Measurements from ENCODE around the gene CCDC87.

DNA sequence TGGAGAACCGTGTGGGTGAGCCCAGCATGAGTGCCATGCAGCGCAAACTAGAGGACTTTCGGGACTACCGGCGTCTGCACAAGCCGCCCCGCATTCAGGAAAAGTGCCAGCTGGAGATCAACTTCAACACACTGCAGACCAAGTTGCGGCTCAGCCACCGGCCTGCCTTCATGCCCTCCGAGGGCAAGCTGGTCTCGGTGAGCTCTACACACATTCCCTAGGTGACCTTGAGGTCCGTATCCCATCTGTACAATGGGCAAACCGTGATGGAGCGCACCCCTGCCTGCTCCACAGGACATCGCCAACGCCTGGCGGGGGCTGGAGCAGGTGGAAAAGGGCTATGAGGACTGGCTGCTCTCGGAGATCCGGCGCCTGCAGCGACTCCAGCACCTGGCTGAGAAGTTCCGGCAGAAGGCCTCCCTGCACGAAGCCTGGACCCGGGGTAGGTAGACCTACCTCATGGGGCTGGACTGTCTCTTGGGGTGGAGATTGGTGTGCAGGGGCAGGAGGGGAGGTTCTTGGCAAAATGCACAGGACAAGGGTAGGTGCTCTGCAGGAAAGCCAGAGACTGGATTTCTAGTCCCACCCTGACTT, 35.0 kb downstream of the CCDC87 start:
- TF ChIP-seq POLR2AphosphoS5 (IDR thresholded peaks at IDR 0.05; ENCODE audit: low read depth, low read length) (no peak), TEAD4 (IDR thresholded peaks at IDR 0.05; ENCODE audit: low read depth, low read length) (no peak), JUN (IDR thresholded peaks at IDR 0.05; ENCODE audit: low read depth, low read length) (no peak), RAD21 (IDR thresholded peaks at IDR 0.05 in 1 of 2, conservative IDR thresholded peaks at IDR 0.05 in 1 of 2; ENCODE audit: low read depth in 2 of 2, low read length in 2 of 2) (no peak), EZH2 (IDR thresholded peaks at IDR 0.05; ENCODE audit: low read depth, low read length, severe bottlenecking) (no peak), RBBP5 (IDR thresholded peaks at IDR 0.05; ENCODE audit: borderline replicate concordance, low read depth, low read length) (no peak), CHD2 (IDR thresholded peaks at IDR 0.05; ENCODE audit: low read length) (no peak), SP4 (IDR thresholded peaks at IDR 0.05; ENCODE audit: low read length) (no peak), JUND (IDR thresholded peaks at IDR 0.05; ENCODE audit: low read length) (no peak)
- TF ChIP-seq, protein P1, sequence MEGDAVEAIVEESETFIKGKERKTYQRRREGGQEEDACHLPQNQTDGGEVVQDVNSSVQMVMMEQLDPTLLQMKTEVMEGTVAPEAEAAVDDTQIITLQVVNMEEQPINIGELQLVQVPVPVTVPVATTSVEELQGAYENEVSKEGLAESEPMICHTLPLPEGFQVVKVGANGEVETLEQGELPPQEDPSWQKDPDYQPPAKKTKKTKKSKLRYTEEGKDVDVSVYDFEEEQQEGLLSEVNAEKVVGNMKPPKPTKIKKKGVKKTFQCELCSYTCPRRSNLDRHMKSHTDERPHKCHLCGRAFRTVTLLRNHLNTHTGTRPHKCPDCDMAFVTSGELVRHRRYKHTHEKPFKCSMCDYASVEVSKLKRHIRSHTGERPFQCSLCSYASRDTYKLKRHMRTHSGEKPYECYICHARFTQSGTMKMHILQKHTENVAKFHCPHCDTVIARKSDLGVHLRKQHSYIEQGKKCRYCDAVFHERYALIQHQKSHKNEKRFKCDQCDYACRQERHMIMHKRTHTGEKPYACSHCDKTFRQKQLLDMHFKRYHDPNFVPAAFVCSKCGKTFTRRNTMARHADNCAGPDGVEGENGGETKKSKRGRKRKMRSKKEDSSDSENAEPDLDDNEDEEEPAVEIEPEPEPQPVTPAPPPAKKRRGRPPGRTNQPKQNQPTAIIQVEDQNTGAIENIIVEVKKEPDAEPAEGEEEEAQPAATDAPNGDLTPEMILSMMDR (IDR thresholded peaks at IDR 0.05; ENCODE audit: control extremely low read depth in 1 of 3, insufficient read depth in 1 of 3, low read depth in 1 of 3, low read length in 3 of 3) = no peak
- TF ChIP-seq, protein P2, sequence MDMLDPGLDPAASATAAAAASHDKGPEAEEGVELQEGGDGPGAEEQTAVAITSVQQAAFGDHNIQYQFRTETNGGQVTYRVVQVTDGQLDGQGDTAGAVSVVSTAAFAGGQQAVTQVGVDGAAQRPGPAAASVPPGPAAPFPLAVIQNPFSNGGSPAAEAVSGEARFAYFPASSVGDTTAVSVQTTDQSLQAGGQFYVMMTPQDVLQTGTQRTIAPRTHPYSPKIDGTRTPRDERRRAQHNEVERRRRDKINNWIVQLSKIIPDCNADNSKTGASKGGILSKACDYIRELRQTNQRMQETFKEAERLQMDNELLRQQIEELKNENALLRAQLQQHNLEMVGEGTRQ (IDR thresholded peaks at IDR 0.05; ENCODE audit: low read length) = no peak
- TF ChIP-seq, protein P3, sequence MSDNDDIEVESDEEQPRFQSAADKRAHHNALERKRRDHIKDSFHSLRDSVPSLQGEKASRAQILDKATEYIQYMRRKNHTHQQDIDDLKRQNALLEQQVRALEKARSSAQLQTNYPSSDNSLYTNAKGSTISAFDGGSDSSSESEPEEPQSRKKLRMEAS (IDR thresholded peaks at IDR 0.05) = no peak
